ENCODE data around the gene LMOD1. TPM values are rescaled to one million over a fixed set of nuclear protein-coding genes. Genes with fewer than 3 reads are reported as not detected.

Gene LMOD1
- polyA plus RNA-seq, 1 of the 3 experiments (the other 2 are of a cell fraction): 2.7 TPM

GRCh38 chr1:201928266-201928665 is 18.1 kb downstream of the LMOD1 start:
- ChIA-PET POLR2A (no interaction called here), CTCF (interaction anchor here (0.9 kb wide), 1 partner anchor 18 kb away, joined by 4 read pairs; the partner anchor contains the start of gene LMOD1)
- Histone ChIP-seq H3K4me1 (ENCODE audit: control insufficient read depth in 1 of 2, insufficient read depth in 2 of 2, low read depth in 1 of 2, low read length in 1 of 2) (no peaks in the 10 kb centered on the region), H3K9ac (no peak overlapping the region), H3K27ac (ENCODE audit: low read depth in 2 of 2, low read length in 1 of 2) (no peak overlapping the region), H3K79me2 (ENCODE audit: insufficient read depth) (no peaks in the 10 kb centered on the region), H3K9me2 (no peaks in the 10 kb centered on the region), H2AFZ (ENCODE audit: low read depth) (no peak overlapping the region), H3K36me3 (replicated peaks in 1 of 2; ENCODE audit: control insufficient read depth in 1 of 2, insufficient read depth in 2 of 2, low read length in 1 of 2) (no peaks in the 10 kb centered on the region), H3K27me3 (ENCODE audit: insufficient read depth) (no peaks in the 10 kb centered on the region), H3K4me2 (no peak overlapping the region), H3F3A (replicated peaks; ENCODE audit: insufficient read depth) (no peaks in the 10 kb centered on the region), H4K20me1 (ENCODE audit: insufficient read depth) (no peaks in the 10 kb centered on the region), H3K4me3 (ENCODE audit: low read depth in 2 of 2, low read length in 1 of 2) (no peak overlapping the region), H3K9me3 (no peaks in the 10 kb centered on the region)
- TF ChIP-seq GABPA (IDR thresholded peaks at IDR 0.05; ENCODE audit: low read depth) (no peak), USF2 (IDR thresholded peaks at IDR 0.05; ENCODE audit: borderline replicate concordance, low read depth, low read length) (no peak), EZH2phosphoT487 (IDR thresholded peaks at IDR 0.05; ENCODE audit: borderline replicate concordance, low read depth) (no peak), NRF1 (IDR thresholded peaks at IDR 0.05; ENCODE audit: low read depth, low read length) (no peak), POLR2AphosphoS5 (IDR thresholded peaks at IDR 0.05; ENCODE audit: low read depth, low read length) (no peak), MXI1 (IDR thresholded peaks at IDR 0.05; ENCODE audit: low read depth, low read length) (no peak), GATA2 (CRISPR knock-in tag; IDR thresholded peaks at IDR 0.05) (no peak), RAD21 (IDR thresholded peaks at IDR 0.05; ENCODE audit: low read length) (no peak), YY1 (IDR thresholded peaks at IDR 0.05; ENCODE audit: low read depth) (no peak), RXRA (IDR thresholded peaks at IDR 0.05; ENCODE audit: borderline replicate concordance, low read depth) (no peak)
- TF ChIP-seq, protein P1, sequence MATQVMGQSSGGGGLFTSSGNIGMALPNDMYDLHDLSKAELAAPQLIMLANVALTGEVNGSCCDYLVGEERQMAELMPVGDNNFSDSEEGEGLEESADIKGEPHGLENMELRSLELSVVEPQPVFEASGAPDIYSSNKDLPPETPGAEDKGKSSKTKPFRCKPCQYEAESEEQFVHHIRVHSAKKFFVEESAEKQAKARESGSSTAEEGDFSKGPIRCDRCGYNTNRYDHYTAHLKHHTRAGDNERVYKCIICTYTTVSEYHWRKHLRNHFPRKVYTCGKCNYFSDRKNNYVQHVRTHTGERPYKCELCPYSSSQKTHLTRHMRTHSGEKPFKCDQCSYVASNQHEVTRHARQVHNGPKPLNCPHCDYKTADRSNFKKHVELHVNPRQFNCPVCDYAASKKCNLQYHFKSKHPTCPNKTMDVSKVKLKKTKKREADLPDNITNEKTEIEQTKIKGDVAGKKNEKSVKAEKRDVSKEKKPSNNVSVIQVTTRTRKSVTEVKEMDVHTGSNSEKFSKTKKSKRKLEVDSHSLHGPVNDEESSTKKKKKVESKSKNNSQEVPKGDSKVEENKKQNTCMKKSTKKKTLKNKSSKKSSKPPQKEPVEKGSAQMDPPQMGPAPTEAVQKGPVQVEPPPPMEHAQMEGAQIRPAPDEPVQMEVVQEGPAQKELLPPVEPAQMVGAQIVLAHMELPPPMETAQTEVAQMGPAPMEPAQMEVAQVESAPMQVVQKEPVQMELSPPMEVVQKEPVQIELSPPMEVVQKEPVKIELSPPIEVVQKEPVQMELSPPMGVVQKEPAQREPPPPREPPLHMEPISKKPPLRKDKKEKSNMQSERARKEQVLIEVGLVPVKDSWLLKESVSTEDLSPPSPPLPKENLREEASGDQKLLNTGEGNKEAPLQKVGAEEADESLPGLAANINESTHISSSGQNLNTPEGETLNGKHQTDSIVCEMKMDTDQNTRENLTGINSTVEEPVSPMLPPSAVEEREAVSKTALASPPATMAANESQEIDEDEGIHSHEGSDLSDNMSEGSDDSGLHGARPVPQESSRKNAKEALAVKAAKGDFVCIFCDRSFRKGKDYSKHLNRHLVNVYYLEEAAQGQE (IDR thresholded peaks at IDR 0.05; ENCODE audit: low read depth, low read length): no peak
- TF ChIP-seq, protein P2, sequence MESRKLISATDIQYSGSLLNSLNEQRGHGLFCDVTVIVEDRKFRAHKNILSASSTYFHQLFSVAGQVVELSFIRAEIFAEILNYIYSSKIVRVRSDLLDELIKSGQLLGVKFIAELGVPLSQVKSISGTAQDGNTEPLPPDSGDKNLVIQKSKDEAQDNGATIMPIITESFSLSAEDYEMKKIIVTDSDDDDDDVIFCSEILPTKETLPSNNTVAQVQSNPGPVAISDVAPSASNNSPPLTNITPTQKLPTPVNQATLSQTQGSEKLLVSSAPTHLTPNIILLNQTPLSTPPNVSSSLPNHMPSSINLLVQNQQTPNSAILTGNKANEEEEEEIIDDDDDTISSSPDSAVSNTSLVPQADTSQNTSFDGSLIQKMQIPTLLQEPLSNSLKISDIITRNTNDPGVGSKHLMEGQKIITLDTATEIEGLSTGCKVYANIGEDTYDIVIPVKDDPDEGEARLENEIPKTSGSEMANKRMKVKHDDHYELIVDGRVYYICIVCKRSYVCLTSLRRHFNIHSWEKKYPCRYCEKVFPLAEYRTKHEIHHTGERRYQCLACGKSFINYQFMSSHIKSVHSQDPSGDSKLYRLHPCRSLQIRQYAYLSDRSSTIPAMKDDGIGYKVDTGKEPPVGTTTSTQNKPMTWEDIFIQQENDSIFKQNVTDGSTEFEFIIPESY (IDR thresholded peaks at IDR 0.05; ENCODE audit: borderline replicate concordance, low read depth): no peak
- WGBS (ENCODE audit: low lambda C conversion rate): 94% methylated on average over 3 of the region's 3 CpGs
- DNase-seq: no peak
